PC-3 (cell line): Measurements from ENCODE around the gene MSMO1.

Source experiments
- CTCF ChIP-seq: fragments of 300-600 bp; sonication (generic); conservative IDR thresholded peaks from 2 replicates; pipeline ENCODE4 v1.5.1; 2017; ENCODE audit warnings: antibody characterized with exemption, low read depth, mild to moderate bottlenecking, low read length
- EZH2 ChIP-seq: fragments of 300-600 bp; sonication (generic); IDR thresholded peaks from one replicate; pipeline ENCODE4 v1.6.1; 2017; ENCODE audit warnings: antibody characterized with exemption, mild to moderate bottlenecking, low read length; ENCODE audit not compliant: unreplicated experiment
- EZH2phosphoT487 ChIP-seq: fragments of 300-600 bp; sonication (generic); IDR thresholded peaks from 2 replicates; pipeline ENCODE4 v1.6.1; 2018; ENCODE audit warnings: mild to moderate bottlenecking, antibody characterized with exemption, low read length, borderline replicate concordance

- TF ChIP-seq CTCF (peak; percentile 73), EZH2 (no peak), EZH2phosphoT487 (no peak)
These were observed 28.4 kb downstream of the MSMO1 start for GRCh38 chr4:165355900-165356300.
